ENCODE results near the gene ALCAM.

Gene ALCAM

DNA sequence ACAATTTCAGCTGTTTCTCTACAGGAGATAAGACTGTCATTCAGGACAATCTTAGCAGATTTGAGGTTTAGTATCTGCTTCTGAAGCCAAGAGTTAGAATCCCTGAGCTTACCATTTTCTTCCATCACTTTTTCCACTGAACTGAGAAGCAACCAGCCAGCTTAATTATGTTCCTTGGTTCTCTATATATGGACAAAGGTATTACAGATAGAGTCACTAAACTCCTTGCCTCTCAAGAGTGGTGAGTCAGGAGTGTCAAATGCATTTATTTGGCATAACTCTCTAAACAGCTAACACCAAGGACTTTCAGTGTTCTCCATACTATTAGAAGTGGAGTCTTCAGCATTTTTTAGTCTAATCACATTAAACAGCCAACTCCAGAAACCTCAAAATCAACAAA, 239.3 kb downstream of the ALCAM start:
- no peak for DNase-seq (ENCODE audit: low read depth)
- TF ChIP-seq, protein P1, sequence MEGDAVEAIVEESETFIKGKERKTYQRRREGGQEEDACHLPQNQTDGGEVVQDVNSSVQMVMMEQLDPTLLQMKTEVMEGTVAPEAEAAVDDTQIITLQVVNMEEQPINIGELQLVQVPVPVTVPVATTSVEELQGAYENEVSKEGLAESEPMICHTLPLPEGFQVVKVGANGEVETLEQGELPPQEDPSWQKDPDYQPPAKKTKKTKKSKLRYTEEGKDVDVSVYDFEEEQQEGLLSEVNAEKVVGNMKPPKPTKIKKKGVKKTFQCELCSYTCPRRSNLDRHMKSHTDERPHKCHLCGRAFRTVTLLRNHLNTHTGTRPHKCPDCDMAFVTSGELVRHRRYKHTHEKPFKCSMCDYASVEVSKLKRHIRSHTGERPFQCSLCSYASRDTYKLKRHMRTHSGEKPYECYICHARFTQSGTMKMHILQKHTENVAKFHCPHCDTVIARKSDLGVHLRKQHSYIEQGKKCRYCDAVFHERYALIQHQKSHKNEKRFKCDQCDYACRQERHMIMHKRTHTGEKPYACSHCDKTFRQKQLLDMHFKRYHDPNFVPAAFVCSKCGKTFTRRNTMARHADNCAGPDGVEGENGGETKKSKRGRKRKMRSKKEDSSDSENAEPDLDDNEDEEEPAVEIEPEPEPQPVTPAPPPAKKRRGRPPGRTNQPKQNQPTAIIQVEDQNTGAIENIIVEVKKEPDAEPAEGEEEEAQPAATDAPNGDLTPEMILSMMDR (IDR thresholded peaks at IDR 0.05; ENCODE audit: low read depth, low read length, missing control alignments): no peak
- no peak overlapping the region for H3K4me3 ChIP-seq (ENCODE audit: low read depth, low read length)

DNA sequence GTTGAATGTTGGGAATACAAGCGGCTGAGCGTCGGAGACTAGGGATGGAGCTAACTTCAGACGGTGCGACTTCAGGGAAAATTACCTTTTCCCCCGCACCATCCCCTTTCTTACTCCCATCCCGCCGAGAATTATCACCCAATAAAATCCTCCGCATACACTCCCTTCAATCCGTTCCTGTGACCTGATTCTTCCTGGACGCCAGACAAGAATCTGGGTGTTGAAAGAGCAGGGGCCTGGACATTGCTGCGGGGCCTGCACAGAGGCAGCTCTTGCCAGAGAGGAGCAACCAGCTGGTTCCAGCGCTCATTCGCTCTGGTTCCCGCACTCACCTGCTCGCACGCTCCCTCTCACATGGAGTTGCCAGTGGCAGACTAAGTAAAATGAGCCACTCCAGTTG, 241.9 kb downstream of the ALCAM start:
- TF ChIP-seq, protein P1 (IDR thresholded peaks at IDR 0.05; ENCODE audit: low read depth, low read length, missing control alignments): no peak
- no peak overlapping the region for H3K4me3 ChIP-seq (ENCODE audit: low read depth, low read length)
- no peak for DNase-seq (ENCODE audit: low read depth)

DNA sequence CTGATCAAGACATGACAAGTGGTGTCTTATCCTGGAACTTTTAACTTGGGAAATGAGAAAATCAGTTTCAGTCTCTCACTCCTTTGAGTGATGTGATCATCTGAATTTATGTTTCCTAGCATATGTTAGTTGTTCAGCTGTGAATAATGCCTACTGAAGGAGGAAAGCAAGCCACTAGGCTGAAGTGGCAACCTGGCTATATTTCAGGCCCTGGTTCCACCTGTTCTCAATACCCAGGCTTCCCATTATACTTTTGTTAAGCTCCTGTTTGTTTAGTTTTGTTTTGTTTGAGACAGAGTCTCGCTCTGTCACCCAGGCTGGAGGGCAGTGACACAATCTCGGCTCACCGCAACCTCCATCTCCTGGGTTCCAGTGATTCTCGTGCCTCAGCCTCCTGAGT, 243.8 kb downstream of the ALCAM start:
- TF ChIP-seq, protein P1 (IDR thresholded peaks at IDR 0.05; ENCODE audit: low read depth, low read length, missing control alignments): no peak
- H3K4me3 ChIP-seq (ENCODE audit: low read depth, low read length): no peak overlapping the region
- DNase-seq (ENCODE audit: low read depth): no peak

DNA sequence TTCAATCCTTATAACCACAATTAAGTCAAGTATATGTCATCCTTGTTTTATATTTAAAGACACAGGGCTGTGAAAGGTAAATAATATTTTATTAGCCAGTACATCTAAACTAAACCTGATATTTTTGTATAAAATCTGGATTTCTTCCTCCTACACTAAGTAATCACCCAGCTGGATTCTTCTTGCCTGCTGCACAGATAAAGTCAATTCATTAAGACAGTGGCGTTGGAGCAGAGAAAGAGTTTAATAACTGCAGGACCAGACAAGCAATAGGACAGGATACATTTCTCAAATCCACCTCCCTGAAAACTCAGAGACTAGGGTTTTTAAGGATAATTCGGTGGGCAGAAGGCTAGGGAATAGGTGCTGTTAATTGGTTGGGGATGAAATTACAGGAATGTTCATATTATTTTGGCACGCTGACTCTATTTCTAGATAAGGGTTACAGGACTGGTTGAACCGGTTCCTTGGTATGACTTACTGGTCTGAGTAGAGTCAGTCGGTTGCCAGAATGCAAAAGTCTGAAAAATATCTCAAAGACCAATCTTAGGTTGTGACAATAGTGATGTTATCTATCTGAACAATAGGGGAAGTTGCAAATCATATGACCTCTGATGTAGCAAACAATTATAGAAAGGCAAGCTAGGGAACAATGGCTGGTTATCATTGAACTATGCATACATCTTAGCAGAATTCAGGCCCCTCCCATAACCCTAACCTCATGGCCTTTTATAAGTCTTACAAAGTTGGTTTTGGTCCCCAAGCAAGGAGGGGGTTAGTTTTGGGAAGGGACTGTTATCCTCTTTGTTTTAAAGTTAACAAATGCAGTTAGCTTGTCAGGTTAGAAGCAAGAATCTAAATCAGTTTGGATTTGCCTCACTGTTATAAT, 244.8 kb downstream of the ALCAM start:
- H3K4me3 ChIP-seq (ENCODE audit: low read depth, low read length): no peak overlapping the region
- DNase-seq (ENCODE audit: low read depth): no peak

DNA sequence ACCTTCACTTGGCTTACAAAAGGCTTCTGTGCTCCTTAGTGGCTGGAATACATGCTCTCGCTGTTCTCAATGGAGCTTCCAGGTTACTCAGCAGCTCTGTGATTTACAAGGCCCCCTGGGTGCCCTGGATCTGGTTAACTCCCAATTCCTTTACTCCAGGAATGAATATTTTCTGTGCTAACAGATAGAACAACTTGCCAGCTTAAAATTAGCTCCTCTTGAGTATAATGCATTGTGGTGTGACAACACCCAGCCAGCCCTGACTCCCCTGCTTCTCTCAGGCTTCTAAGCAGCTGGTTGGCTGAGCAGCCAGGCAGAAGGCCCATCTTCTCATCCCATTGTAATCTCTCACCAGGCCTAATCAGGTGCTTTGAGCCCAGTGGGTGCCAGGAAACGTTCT, 246.4 kb downstream of the ALCAM start:
- H3K4me3 ChIP-seq (ENCODE audit: low read depth, low read length): no peak overlapping the region
- no peak for DNase-seq (ENCODE audit: low read depth)
- TF ChIP-seq, protein P1 (IDR thresholded peaks at IDR 0.05; ENCODE audit: low read depth, low read length, missing control alignments): no peak

More for the DNA sequence above, 244.8 kb downstream of the ALCAM start:
- TF ChIP-seq, protein P1 (IDR thresholded peaks at IDR 0.05; ENCODE audit: low read depth, low read length, missing control alignments): no peak

DNA sequence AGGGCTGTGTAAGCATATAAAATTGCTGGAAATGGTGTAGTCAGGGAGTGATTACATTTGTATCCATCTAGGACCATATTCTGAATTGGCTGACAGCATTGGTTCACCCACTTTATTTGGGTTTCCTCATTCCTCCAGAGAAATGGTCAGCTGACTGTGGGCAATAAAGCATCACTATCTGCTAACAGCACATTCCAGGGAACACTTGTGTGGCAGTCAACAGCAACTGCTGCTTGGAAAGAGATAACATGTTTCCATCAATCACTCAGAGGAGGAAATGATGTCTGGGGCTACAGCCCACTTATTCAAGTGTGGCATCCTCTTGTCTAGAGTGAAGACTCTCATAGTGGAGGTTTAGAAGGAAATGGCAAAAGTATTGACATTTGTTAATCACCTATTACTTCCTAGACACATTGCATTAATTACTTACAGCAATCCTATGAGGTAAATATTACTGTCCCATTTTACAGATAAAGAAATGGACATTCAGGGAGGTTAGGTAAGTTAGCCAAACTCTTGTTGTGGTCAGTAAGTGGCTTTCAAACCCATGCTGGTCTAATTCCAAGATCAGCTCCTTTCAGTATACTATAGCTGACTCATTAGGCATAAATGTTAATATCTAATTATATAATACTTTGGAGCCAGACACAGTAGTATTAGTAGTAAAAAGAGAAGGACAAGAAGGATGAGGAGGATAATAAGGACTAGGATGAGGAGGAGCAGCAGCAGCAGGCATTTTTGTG, 247.8 kb downstream of the ALCAM start:
- DNase-seq (ENCODE audit: low read depth): no peak
- TF ChIP-seq, protein P1 (IDR thresholded peaks at IDR 0.05; ENCODE audit: low read depth, low read length, missing control alignments): no peak
- no peak overlapping the region for H3K4me3 ChIP-seq (ENCODE audit: low read depth, low read length)
